PFSK-1 (cell line): ENCODE results near the gene LRBA.

Source experiments
- FOXP2 ChIP-seq: optimal IDR thresholded peaks from 2 replicates; pipeline ENCODE3; 2011; ENCODE audit warnings: borderline replicate concordance, control low read depth, inconsistent platforms; ENCODE audit not compliant: insufficient read depth; ENCODE audit errors: extremely low read length, extremely low read depth
- POLR2AphosphoS5 ChIP-seq: IDR thresholded peaks from 2 replicates; pipeline ENCODE4 v1.6.1; 2012; ENCODE audit warnings: low read depth, mild to moderate bottlenecking, control low read depth, low read length, moderate library complexity
- REST ChIP-seq, 2 experiments: IDR thresholded peaks; 2 replicates each; pipeline versions ENCODE4 v1.6.1 to v1.8.0; 2011 to 2012; ENCODE audit warnings: low read depth in 2 of 2, low read length in 2 of 2, control low read depth in 1 of 2, inconsistent platforms in 1 of 2, mild to moderate bottlenecking in 1 of 2, moderate library complexity in 1 of 2; ENCODE audit not compliant: insufficient read depth in 1 of 2
- SIN3A ChIP-seq: IDR thresholded peaks from 2 replicates; pipeline ENCODE4 v1.6.1; 2012; ENCODE audit warnings: mild to moderate bottlenecking, low read length, moderate library complexity, borderline replicate concordance; ENCODE audit not compliant: insufficient read depth
- TAF1 ChIP-seq: IDR thresholded peaks from 2 replicates; pipeline ENCODE4 v1.6.1; 2012; ENCODE audit warnings: low read length, control low read depth, borderline replicate concordance; ENCODE audit not compliant: insufficient read depth

GRCh38 chr4:150710770-150711375 is 304.2 kb downstream of the LRBA start:
- no peak for TF ChIP-seq TAF1
- no peak for TF ChIP-seq POLR2AphosphoS5
- no peak for TF ChIP-seq REST (IDR thresholded peaks at IDR 0.05; ENCODE audit: insufficient read depth in 1 of 2, low read depth in 2 of 2, low read length in 2 of 2)
- TF ChIP-seq FOXP2: no peak
- no peak for TF ChIP-seq SIN3A
